CD8-positive, alpha-beta memory T cell (primary cell): Measurements from ENCODE around the gene WASF2. TPM values are rescaled to one million over a fixed set of nuclear protein-coding genes. Genes with fewer than 3 reads are reported as not detected.

Experiments used
- CTCF ChIA-PET: fragments of 350-600 bp; sonication (Branson Sonifier 250); formaldehyde crosslinking; loops from one replicate; lab custom pipeline; 2021; ENCODE audit warnings: antibody characterized with exemption; lab: Charles Lee
- POLR2A ChIA-PET: fragments of 350-600 bp; sonication (Branson Sonifier 250); formaldehyde crosslinking; loops from one replicate; lab custom pipeline; 2021; ENCODE audit warnings: antibody characterized with exemption; lab: Charles Lee
- DNase-seq, 5 donors: peaks; one replicate each; pipeline versions ENCODE4 v3.0.0 to v3.0.0-alpha.2; 2020 to 2022; ENCODE audit warnings: mixed read lengths in 1 of 5
- H3K27ac ChIP-seq: one replicate; pipeline ENCODE4 v1.7.0; 2013; ENCODE audit warnings: low read depth, mild to moderate bottlenecking, low read length, moderate library complexity
- H3K27me3 ChIP-seq: 2 replicates; pipeline ENCODE4 v1.7.0; 2013; ENCODE audit warnings: low read length, mild to moderate bottlenecking; ENCODE audit not compliant: insufficient read depth, poor library complexity, severe bottlenecking
- H3K36me3 ChIP-seq: 2 replicates; pipeline ENCODE4 v1.7.0; 2013; ENCODE audit warnings: mild to moderate bottlenecking, low read length, moderate library complexity; ENCODE audit not compliant: insufficient read depth
- H3K4me1 ChIP-seq: 2 replicates; pipeline ENCODE4 v1.7.0; 2013; ENCODE audit warnings: mild to moderate bottlenecking, low read length, moderate library complexity; ENCODE audit not compliant: insufficient read depth
- H3K4me3 ChIP-seq: 2 replicates; pipeline ENCODE4 v1.7.0; 2013; ENCODE audit warnings: mild to moderate bottlenecking, low read length
- H3K9me3 ChIP-seq: 2 replicates; pipeline ENCODE4 v1.7.0; 2013; ENCODE audit warnings: mild to moderate bottlenecking, low read length
- H3K27ac Mint-ChIP-seq, 8 donors: one replicate each; pipeline ENCODE4 v1.8.0; 2020 to 2021; ENCODE audit warnings: mixed read lengths in 8 of 8, mild to moderate bottlenecking in 6 of 8, inconsistent platforms in 3 of 8, moderate library complexity in 3 of 8
- H3K27me3 Mint-ChIP-seq, 2 donors: one replicate each; pipeline ENCODE4 v1.8.0; 2020 to 2021; ENCODE audit warnings: mixed read lengths in 2 of 2, mild to moderate bottlenecking in 1 of 2, moderate library complexity in 1 of 2
- H3K36me3 Mint-ChIP-seq, 3 donors: one replicate each; pipeline ENCODE4 v1.8.0; 2020 to 2021; ENCODE audit warnings: mixed read lengths in 3 of 3, inconsistent platforms in 1 of 3, mild to moderate bottlenecking in 1 of 3
- H3K4me1 Mint-ChIP-seq, 3 donors: one replicate each; pipeline ENCODE4 v1.8.0; 2020 to 2021; ENCODE audit warnings: mixed read lengths in 3 of 3, inconsistent platforms in 1 of 3, mild to moderate bottlenecking in 1 of 3
- H3K4me3 Mint-ChIP-seq, 7 donors: one replicate each; pipeline ENCODE4 v1.8.0; 2020 to 2021; ENCODE audit warnings: mixed read lengths in 7 of 7, mild to moderate bottlenecking in 6 of 7, moderate library complexity in 4 of 7, inconsistent platforms in 2 of 7
- H3K9me3 Mint-ChIP-seq, 5 donors: one replicate each; pipeline ENCODE4 v1.8.0; 2020 to 2022; ENCODE audit warnings: mixed read lengths in 5 of 5, mild to moderate bottlenecking in 3 of 5, moderate library complexity in 2 of 5, inconsistent platforms in 1 of 5
- polyA plus RNA-seq: library from polyadenylated mRNA; unstranded; fragments of 300-500 nt; fragmentation: Illumina TruSeq; gene quantifications from one replicate; pipeline ENCODE4 v1.2.3, GENCODE V29; 2021
- total RNA-seq, 2 experiments: library from RNA; stranded (reverse); gene quantifications; one replicate each; pipeline ENCODE4 v1.2.3, GENCODE V29; 2021

The WASF2 gene
- total and polyA plus RNA-seq, 3 experiments from 2014 or later = 64.1 to 128 (median 120) TPM

GRCh38 chr1:27519331-27520258 is 29.6 kb upstream of the WASF2 start:
- H3K27me3 ChIP-seq = no peaks in the 10 kb centered on the region
- no peak for DNase-seq
- no peaks in the 10 kb centered on the region for H3K27me3 Mint-ChIP-seq
- H3K4me1 Mint-ChIP-seq = peaks cover 39 to 48% (median 45%) of the 10 kb centered on the region in 3 donors
- POLR2A ChIA-PET = interaction anchor here (1.0 kb wide), 1 partner anchor 84 kb away, joined by 3 read pairs; no protein-coding TSS in a partner anchor
- CTCF ChIA-PET = no interaction called here
- H3K27ac Mint-ChIP-seq = peak overlapping the region; percentile 18 to 96 (median 70)
- H3K36me3 Mint-ChIP-seq = peaks cover 0 to 4% (median 0%) of the 10 kb centered on the region in 3 donors
- peaks cover 54% of the 10 kb centered on the region for H3K4me1 ChIP-seq
- no peaks in the 10 kb centered on the region for H3K36me3 ChIP-seq
- H3K27ac ChIP-seq = no peak overlapping the region
- no peak overlapping the region for H3K4me3 ChIP-seq
- no peaks in the 10 kb centered on the region for H3K9me3 ChIP-seq
- H3K9me3 Mint-ChIP-seq = no peaks in the 10 kb centered on the region
- H3K4me3 Mint-ChIP-seq = no peak overlapping the region

- DNase-seq = no peak
- Mint-ChIP-seq H3K4me1 (peaks cover 31 to 40% (median 38%) of the 10 kb centered on the region in 3 donors), H3K36me3 (peaks cover 0 to 4% (median 0%) of the 10 kb centered on the region in 3 donors), H3K27me3 (no peaks in the 10 kb centered on the region), H3K27ac (peak overlapping the region in 3 of 8 donors; percentile 2 to 35 (median 29)), H3K4me3 (peak overlapping the region in 1 of 7 donors; percentile 49), H3K9me3 (no peaks in the 10 kb centered on the region)
- H3K4me1 ChIP-seq = peaks cover 46% of the 10 kb centered on the region
- H3K36me3 ChIP-seq = no peaks in the 10 kb centered on the region
- no peaks in the 10 kb centered on the region for H3K9me3 ChIP-seq
- H3K4me3 ChIP-seq = no peak overlapping the region
- no peak overlapping the region for H3K27ac ChIP-seq
- POLR2A ChIA-PET = interaction anchor here (1.0 kb wide), 1 partner anchor 83 kb away, joined by 3 read pairs; no protein-coding TSS in a partner anchor
- CTCF ChIA-PET = no interaction called here
- H3K27me3 ChIP-seq = no peaks in the 10 kb centered on the region
Observed at GRCh38 chr1:27518808-27519207, 28.8 kb upstream of the WASF2 start.

GRCh38 chr1:27517907-27518718 is 28.1 kb upstream of the WASF2 start:
- POLR2A ChIA-PET = no interaction called here
- Mint-ChIP-seq H3K4me3 (no peak overlapping the region), H3K27ac (peak overlapping the region in 4 of 8 donors; percentile 29 to 66 (median 38))

GRCh38 chr1:27517301-27517700 is 27.3 kb upstream of the WASF2 start:
- ChIA-PET CTCF (interaction anchor here (1.2 kb wide), 1 partner anchor 39 kb away, joined by 4 read pairs; no protein-coding TSS in a partner anchor), POLR2A (no interaction called here)
- H3K4me1 ChIP-seq = peaks cover 32% of the 10 kb centered on the region
- Mint-ChIP-seq H3K36me3 (peaks cover 0 to under 1% (median 0%) of the 10 kb centered on the region in 3 donors), H3K27ac (peak overlapping the region in 4 of 8 donors; percentile 50 to 72 (median 64)), H3K4me1 (peaks cover 18 to 25% (median 25%) of the 10 kb centered on the region in 3 donors), H3K27me3 (peaks cover 0 to 2% of the 10 kb centered on the region in 2 donors), H3K9me3 (no peaks in the 10 kb centered on the region), H3K4me3 (peak overlapping the region in 1 of 7 donors; percentile 76)
- DNase-seq = no peak
- no peaks in the 10 kb centered on the region for H3K36me3 ChIP-seq
- no peak overlapping the region for H3K27ac ChIP-seq
- no peaks in the 10 kb centered on the region for H3K9me3 ChIP-seq
- no peak overlapping the region for H3K4me3 ChIP-seq
- no peaks in the 10 kb centered on the region for H3K27me3 ChIP-seq

More at GRCh38 chr1:27517907-27518718, 28.1 kb upstream of the WASF2 start:
- Histone ChIP-seq H3K4me3 (no peak overlapping the region), H3K9me3 (no peaks in the 10 kb centered on the region), H3K27ac (no peak overlapping the region), H3K4me1 (peaks cover 39% of the 10 kb centered on the region), H3K27me3 (no peaks in the 10 kb centered on the region), H3K36me3 (no peaks in the 10 kb centered on the region)
- CTCF ChIA-PET = no interaction called here
- Mint-ChIP-seq H3K4me1 (peaks cover 25 to 33% (median 32%) of the 10 kb centered on the region in 3 donors), H3K36me3 (peaks cover 0 to 4% (median 0%) of the 10 kb centered on the region in 3 donors), H3K27me3 (peaks cover 0 to 2% of the 10 kb centered on the region in 2 donors), H3K9me3 (no peaks in the 10 kb centered on the region)
- DNase-seq = no peak

GRCh38 chr1:27515626-27516025 is 25.7 kb upstream of the WASF2 start:
- Histone ChIP-seq H3K27me3 (no peaks in the 10 kb centered on the region), H3K36me3 (no peaks in the 10 kb centered on the region), H3K27ac (no peak overlapping the region), H3K4me3 (no peak overlapping the region), H3K4me1 (peaks cover 16% of the 10 kb centered on the region), H3K9me3 (no peaks in the 10 kb centered on the region)
- CTCF ChIA-PET = no interaction called here
- peaks cover 0 to 2% of the 10 kb centered on the region in 2 donors for H3K27me3 Mint-ChIP-seq
- H3K9me3 Mint-ChIP-seq = no peaks in the 10 kb centered on the region
- no peak overlapping the region for H3K27ac Mint-ChIP-seq
- H3K4me1 Mint-ChIP-seq = peaks cover 2 to 9% (median 8%) of the 10 kb centered on the region in 3 donors
- no peaks in the 10 kb centered on the region for H3K36me3 Mint-ChIP-seq
- no peak for DNase-seq
- POLR2A ChIA-PET = no interaction called here
- H3K4me3 Mint-ChIP-seq = no peak overlapping the region

- H3K4me1 Mint-ChIP-seq = no peaks in the 10 kb centered on the region
- DNase-seq = no peak
- ChIA-PET CTCF (no interaction called here), POLR2A (interaction anchor here (0.5 kb wide), 1 partner anchor 20 kb away, joined by 9 read pairs; no protein-coding TSS in a partner anchor)
- H3K9me3 Mint-ChIP-seq = no peaks in the 10 kb centered on the region
- Histone ChIP-seq H3K27ac (no peak overlapping the region), H3K36me3 (no peaks in the 10 kb centered on the region), H3K4me1 (peaks cover 7% of the 10 kb centered on the region), H3K9me3 (no peaks in the 10 kb centered on the region), H3K4me3 (no peak overlapping the region), H3K27me3 (no peaks in the 10 kb centered on the region)
- H3K36me3 Mint-ChIP-seq = no peaks in the 10 kb centered on the region
- H3K27me3 Mint-ChIP-seq = peaks cover 0 to 3% of the 10 kb centered on the region in 2 donors
- H3K27ac Mint-ChIP-seq = no peak overlapping the region
- no peak overlapping the region for H3K4me3 Mint-ChIP-seq
Observed at GRCh38 chr1:27513958-27514357, 24.0 kb upstream of the WASF2 start.

GRCh38 chr1:27513528-27513927 is 23.6 kb upstream of the WASF2 start:
- H3K27ac ChIP-seq = no peak overlapping the region
- no peaks in the 10 kb centered on the region for H3K9me3 ChIP-seq
- H3K27me3 ChIP-seq = no peaks in the 10 kb centered on the region
- peaks cover 0 to 5% of the 10 kb centered on the region in 2 donors for H3K27me3 Mint-ChIP-seq
- peaks cover 7% of the 10 kb centered on the region for H3K4me1 ChIP-seq
- DNase-seq = no peak
- no peaks in the 10 kb centered on the region for H3K9me3 Mint-ChIP-seq
- ChIA-PET POLR2A (no interaction called here), CTCF (no interaction called here)
- no peaks in the 10 kb centered on the region for H3K4me1 Mint-ChIP-seq
- H3K27ac Mint-ChIP-seq = no peak overlapping the region
- no peaks in the 10 kb centered on the region for H3K36me3 Mint-ChIP-seq
- H3K4me3 Mint-ChIP-seq = no peak overlapping the region
- no peak overlapping the region for H3K4me3 ChIP-seq
- H3K36me3 ChIP-seq = no peaks in the 10 kb centered on the region
